Myocyte (in vitro differentiated cells): ENCODE measurements around the gene SBNO2. TPM values are rescaled to one million over a fixed set of nuclear protein-coding genes. Genes with fewer than 3 reads are reported as not detected.
"Not testable (repeated sequence)": the region's sequence is repeated elsewhere in the genome, so short reads cannot be mapped to it uniquely, and the experiment has no call there.

Experiments used
- DNase-seq: peaks from one replicate; pipeline ENCODE4 v3.0.0-alpha.2; 2012; ENCODE audit warnings: low read depth
- total RNA-seq: library from RNA; depleted of rRNA; stranded (reverse); fragments of >200 nt; gene quantifications from 2 replicates; pipeline ENCODE4 v1.2.3, GENCODE V29; 2014

Gene SBNO2
- total RNA-seq, 1 donor from 2014 or later: 23.3 TPM

DNA sequence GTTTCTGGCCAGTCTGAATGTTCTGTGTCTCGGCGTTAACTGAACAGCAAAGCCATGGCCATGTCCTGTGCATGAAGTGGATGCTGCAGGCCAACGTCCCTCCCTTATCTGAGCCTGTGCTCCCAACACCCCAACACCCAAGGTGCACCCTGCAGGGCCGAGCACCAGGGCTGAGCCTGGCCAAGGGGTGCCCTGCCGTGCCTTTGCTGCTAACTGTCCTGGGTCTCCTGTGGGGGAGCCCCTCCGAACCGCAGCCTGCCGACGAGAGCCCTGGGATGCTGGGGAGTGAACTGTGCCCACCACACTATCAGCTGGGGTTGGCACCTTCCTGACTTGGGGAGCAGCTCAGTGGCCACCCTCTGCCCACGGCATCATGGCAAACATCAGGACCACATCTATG is 52.7 kb downstream of the SBNO2 start:
- no peak for DNase-seq

DNA sequence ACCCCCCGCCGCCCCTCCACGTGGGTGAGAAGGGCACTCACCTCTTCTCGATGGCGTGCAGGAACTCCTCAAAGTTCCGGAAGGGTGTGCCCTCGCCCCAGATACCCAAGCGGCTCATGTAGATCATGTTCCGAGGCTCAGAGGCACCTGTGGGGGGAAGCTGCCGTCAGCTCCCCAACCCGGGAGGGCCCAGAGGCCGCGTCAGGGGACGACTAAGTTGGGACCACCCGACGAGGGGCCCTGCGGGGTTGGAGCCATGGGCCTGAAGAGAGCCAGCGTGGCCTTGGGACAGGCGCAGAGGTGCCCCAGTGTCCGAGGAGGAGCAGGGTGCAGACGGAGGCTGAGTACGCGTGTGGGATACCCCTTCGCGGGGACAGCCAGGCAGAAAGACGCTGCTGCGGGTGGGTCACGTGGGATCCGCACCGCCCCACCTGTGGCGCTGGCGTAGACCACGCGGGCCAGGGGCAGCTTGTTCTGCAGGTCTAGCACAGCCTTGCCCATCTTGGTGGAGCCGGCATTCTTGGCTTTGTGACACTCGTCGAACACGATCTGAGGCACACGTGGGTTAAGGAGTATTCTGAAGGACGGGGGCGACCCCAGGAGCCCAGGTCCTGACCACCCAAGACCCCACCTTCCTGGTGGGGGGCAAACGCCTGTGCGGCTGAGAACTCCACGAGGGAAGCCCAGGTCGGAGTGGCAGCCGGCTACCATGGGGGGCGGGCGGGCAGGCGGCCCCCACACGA is 54.4 kb downstream of the SBNO2 start:
- no peak for DNase-seq

DNA sequence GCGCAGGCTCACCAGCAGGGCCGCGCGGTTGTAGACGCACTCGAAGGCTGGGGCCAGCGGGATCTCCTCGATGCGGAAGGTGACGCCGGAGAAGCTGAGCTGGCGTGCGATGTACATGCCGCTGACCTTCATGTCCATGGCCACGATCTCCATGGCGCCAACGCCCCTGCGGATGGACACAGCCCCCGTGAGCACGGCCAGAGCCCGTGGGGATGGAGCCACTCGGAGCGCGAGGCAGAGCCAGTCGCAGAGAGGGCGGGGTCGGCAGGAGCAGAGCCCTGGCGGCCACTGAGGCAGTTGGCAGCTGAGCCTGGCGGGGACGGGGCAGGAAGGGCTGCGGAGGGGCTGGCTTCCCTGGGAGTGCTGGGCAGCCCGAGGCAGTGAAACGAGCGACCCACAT is 55.1 kb downstream of the SBNO2 start:
- no peak for DNase-seq

DNA sequence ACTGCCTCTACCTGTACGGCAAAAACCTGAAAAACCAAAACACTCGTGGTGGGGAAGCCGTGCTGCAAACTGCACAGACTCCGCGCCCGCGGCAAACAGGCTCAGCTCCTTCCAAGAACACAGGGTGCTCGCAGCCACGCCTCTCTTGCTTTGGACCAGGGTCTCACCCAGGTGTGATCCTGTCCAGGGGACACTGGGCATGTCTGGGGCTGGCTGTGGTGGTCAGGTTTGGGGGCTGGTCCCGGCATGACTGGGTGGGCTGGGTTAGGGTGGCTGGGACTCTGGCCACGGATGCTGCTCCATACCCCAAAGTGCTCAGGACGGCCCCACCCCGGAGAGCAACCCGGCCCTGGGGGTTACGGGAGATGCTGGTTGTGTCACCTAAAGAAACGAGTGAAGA is 56.4 kb downstream of the SBNO2 start:
- no peak for DNase-seq

DNA sequence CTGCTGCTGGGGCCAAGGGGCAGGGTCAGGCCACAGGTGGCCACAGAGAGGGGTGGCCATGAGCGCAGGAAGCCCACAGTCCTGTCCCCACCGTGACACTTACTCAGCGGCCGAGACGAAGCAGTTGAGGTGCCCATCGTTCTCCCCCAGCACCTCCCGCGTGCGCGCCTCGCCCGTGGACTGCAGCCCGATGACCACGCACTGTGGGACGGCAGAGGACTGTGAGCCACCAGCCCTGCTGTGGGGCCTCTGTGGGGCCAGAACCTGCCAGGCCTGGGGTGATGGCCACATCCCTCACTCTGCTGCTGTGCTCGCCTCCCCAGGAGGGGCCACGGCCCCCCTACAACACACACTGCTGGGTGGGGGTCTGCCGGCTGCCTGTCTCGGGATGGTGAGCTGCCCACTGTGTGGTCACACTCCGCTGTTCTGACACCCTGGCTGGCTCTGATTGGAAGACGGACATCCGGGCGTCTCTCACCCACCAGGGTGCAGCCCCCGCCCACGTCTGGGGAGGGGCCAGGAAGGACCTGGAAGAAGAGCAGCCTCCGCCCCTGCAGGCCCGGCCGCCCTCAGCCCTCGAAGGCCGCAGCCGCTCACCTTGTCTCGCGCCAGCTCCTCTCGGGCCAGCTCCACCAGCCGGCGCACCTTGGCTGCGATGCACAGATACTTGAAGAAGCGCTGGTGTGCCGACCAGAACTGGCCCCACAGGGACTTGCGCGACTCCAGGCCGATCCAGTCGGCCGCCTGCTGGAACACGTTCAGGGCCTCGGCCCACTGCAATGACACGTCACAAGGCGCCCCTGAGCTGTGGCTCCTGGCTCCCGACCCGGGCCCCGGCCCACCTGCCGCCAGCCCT is 57.1 kb downstream of the SBNO2 start:
- DNase-seq: no peak

- no peak for DNase-seq
Observed at GRCh38 chr19:1115646-1116420, 58.2 kb downstream of the SBNO2 start.

DNA sequence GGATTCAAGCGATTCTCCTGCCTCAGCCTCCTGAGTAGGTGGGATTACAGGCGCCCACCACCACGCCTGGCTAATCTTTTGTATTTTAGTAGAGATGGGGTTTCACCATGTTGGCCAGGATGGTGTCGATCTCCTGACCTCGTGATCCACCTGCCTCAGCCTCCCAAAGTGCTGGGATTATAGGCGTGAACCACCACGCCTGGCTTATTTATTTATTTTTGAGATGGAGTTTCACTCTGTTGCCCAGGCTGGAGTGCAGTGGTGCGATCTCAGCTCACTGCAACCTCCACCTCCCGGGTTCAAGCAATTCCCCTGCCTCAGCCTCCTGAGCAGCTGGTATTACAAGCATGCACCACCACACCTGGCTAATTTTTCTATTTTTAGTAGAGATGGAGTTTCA is 59.3 kb downstream of the SBNO2 start:
- DNase-seq: not testable (repeated sequence)

DNA sequence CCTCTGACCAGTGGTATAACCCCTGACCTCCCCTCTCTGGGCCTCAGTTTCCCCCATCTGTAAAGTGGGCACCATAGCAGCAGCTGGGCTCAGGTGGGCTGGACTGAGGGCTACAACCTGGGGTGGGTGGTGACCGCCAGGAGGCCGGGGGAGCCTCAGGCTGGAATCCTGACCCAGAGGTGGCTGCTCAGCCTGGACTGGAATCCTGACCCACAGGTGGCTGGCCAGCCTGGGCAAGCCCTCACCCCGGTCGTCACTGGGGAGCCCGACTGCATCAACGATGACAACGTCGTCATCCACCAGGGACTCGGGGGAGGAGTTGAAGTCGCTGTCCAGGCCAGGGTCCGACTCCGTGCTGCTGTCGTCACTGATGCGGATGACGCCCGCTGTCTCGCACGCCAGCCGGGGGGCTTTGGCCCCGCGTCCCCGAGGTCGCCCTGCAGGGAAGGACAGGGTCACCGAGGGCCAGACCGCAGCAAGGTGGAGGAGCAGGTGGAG is 60.0 kb downstream of the SBNO2 start:
- no peak for DNase-seq

DNA sequence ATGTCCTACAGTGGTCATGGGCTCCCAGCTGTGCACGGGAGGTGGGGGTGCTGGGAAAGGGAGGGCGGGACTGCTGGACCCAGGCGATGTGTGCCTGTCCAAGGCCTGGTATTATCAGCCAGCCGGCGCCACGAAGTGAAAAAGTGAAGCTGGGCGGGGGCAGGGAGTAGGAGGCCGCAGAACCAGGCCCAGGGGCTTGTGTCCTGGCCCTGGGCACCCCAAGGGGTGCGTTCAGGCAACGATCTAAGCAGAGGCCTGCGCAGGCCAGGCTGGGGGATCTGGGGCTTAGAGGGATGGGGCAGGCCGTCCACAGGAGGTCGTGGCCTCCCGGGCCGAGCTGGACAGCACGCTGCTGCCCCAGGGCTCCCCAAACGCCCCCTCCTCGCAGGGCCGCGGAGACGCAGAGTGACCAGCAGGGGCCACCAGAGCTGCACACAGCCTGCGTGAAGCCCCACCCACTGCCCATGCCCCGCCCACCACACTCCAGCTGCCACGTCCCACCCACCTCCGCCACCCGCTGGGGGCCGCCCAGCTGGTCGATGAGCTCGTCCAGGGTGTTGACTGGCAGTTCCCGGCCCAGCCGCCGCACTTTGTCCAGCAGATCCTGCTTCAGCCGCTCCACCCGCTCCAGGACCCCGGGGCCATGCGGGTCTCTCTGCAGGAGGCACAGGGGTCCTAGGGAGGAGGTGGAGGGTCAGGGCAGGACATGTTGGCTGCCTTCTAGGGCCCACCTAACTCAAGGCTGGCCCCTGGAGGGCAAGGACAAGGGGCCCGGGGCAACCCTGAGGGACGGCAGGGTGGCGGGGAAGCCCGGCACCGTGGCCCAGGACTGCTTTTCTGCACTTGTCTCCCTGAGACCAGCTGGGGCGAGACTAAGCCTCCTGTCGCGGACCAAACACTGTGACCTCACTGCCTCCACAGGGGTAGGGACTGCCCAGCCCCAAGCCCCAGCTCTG is 60.8 kb downstream of the SBNO2 start:
- DNase-seq: peak; percentile 95

DNA sequence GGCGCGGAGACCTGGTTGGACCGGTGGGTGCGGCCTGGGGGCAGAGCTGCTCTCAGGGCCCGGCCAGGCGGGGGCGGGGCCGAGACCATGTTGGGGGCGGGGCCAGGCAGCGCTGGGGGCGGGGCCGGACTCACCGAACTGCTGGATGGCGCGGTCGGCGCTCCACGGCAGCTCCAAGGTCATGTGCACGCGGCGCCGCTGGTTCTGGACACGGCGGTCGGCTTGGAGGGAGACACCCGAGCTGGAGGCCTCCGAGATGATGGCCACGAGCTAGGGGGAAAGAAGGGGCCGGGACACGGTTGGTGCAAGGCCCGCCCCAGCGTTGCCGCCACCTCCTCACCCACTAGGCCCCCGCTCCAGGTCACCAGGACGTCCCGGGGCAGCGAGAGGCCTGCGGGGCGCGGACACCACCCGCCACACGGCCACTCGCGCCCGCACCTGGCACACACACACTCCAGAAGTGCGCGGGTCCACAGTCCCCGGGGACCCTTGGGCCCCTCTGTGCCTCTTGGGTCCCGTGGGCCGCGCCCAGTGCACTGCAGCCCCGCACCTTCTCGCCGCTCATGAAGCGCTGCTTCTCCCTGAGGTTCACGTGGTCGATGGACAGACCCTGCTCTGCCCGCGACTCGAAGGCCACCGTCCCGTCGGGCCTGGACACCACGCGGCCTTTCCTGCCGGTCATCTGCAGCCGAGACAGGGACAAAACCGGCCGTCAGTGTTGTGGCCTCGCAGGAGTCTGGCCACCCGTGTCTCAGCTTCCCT is 61.6 kb downstream of the SBNO2 start:
- no peak for DNase-seq

GRCh38 chr19:1111641-1112267 is 62.3 kb downstream of the SBNO2 start:
- DNase-seq: no peak

GRCh38 chr19:1110809-1111640 is 63.0 kb downstream of the SBNO2 start:
- DNase-seq: no peak

GRCh38 chr19:1109697-1110671 is 64.1 kb downstream of the SBNO2 start:
- no peak for DNase-seq

GRCh38 chr19:1109032-1109551 is 65.0 kb downstream of the SBNO2 start:
- no peak for DNase-seq

DNA sequence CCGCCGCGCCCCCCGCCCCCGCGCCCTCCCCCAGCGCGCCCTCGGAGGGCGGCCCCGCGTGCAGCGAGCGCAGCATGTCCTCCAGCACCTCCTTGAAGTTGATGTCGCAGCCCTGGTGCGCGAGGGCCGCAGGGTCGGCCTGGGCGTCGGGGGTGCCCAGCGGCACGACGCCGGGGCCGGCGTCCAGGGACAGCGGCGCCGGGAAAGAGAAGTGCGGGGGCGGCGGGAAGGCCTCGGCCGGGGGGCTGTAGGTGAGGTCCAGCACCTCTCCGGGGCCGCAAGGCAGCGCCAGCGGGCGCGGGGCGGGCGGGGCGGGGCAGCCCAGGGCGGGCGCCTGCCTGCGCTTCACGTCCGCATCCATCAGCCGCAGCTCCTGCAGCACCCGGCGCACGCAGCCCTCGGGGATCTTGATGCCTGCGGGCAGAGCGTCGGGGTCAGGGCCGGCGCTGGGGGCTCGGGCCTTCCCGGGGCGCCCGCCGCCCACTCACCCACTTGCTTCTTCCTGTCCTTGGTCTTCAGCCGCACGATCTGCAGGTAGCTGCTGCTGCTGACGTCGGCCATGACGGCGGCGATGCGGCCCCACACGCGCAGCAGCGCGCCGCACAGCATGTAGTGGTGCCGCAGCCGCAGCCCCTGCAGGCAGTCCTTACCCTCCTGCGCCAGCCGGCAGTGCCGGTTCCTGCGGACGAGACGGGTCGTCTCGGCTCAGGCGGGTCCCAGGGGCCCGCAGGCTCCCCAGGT is 65.6 kb downstream of the SBNO2 start:
- no peak for DNase-seq

GRCh38 chr19:1107661-1108261 is 66.3 kb downstream of the SBNO2 start:
- DNase-seq: no peak
